HG02763 (cell line): ENCODE data around the gene BTBD19.
"Not testable (repeated sequence)": the region's sequence is repeated elsewhere in the genome, so short reads cannot be mapped to it uniquely, and the experiment has no call there.

ENCODE experiments used
- ATAC-seq: cut with Tn5 transposase; IDR thresholded peaks from one replicate; pipeline ENCODE4 v1.9.1; 2021; ENCODE audit warnings: mild to moderate bottlenecking, moderate library complexity; ENCODE audit not compliant: unreplicated experiment

The BTBD19 gene

GRCh38 chr1:44787506-44787905 lies 20.8 kb upstream of the BTBD19 start:
- no peak for ATAC-seq

GRCh38 chr1:44788120-44788860 lies 20.0 kb upstream of the BTBD19 start, which contains the start of gene BEST4:
BEST4 (minus strand) TSS chr1:44788170; CDS start chr1:44787705, 465 bp downstream.
- ATAC-seq = no peak

DNA sequence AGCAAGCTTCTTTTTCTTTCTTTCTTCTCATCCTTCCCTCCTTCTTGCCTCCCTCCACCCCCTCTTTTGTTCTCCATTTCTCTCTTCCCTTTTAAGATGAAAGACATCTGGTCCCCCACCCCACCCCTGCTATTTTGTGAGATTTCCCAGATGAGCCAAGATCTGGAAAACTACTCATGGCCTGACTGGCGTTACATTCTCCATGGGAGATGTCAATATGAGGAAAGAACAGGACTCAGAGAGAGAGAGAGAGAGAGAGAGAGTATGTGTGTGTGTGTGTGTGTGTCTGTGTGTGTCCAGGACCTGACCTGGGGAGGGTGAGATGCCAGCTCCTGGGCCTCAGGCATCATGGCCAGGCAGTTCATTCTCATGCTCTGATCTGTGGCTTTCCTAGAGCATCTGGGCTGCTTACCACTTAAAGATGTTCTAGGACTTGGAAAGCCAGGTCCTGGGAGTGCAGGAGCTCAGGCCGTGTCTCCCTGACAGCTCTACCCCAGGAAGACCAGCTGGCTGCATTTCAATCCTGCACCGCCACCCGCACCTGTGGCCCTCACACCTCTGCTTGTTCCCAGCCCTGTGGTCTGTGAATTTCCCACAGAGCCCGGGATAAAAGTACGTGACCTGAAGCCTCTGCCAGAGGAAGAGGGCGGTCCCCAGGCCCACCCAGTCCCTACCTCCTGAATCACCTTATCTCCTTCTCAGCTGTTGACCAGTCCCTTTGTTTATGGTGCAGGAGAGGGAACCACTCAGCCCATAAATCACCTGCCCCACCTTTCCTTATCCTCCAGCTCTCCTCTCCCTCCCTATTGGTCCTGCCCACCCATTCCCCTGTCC lies 17.1 kb upstream of the BTBD19 start:
- ATAC-seq = no peak

- ATAC-seq = no peak
Measured at GRCh38 chr1:44792736-44793502, 15.4 kb upstream of the BTBD19 start.

- ATAC-seq = not testable (repeated sequence)
Measured at GRCh38 chr1:44797886-44798285, 10.4 kb upstream of the BTBD19 start.

GRCh38 chr1:44798481-44799365 lies 9.6 kb upstream of the BTBD19 start:
- no peak for ATAC-seq

GRCh38 chr1:44799770-44800584 lies 8.3 kb upstream of the BTBD19 start, which contains the start of gene PLK3:
PLK3 (plus strand) TSS chr1:44800377; CDS start chr1:44800464, 87 bp downstream.
- ATAC-seq = peak; percentile 87

DNA sequence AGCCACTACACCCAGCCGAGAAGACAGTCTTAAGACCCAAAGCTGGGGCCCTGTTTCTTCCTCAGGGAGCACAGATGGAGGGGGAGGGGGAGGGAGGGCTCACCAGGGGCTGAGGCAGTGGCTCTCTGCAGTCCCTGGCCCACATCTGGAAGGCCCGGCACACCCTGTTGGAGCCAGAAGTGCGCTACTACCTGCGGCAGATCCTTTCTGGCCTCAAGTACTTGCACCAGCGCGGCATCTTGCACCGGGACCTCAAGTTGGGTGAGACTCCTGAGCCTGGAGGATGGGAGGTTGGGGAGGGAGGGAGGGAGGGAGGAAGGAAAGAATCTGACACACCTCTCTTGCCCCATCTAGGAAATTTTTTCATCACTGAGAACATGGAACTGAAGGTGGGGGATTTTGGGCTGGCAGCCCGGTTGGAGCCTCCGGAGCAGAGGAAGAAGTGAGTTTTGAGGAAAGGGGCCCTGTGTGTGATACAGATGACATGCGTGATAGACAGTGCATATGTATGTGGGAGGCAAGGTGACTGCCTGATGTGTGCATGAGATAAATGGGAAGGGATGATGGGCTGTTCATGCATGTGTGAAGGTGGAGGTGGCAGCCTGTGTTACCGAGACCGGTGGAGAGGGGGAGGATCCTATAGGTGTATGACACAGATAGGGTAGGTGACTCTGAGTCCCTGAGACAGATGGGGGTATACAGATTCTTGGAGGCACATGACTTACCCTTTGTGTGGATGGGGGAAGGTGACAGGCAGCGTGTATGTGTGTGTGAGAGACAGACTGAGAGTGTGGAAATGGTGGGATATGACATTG lies 6.6 kb upstream of the BTBD19 start:
- ATAC-seq = no peak

DNA sequence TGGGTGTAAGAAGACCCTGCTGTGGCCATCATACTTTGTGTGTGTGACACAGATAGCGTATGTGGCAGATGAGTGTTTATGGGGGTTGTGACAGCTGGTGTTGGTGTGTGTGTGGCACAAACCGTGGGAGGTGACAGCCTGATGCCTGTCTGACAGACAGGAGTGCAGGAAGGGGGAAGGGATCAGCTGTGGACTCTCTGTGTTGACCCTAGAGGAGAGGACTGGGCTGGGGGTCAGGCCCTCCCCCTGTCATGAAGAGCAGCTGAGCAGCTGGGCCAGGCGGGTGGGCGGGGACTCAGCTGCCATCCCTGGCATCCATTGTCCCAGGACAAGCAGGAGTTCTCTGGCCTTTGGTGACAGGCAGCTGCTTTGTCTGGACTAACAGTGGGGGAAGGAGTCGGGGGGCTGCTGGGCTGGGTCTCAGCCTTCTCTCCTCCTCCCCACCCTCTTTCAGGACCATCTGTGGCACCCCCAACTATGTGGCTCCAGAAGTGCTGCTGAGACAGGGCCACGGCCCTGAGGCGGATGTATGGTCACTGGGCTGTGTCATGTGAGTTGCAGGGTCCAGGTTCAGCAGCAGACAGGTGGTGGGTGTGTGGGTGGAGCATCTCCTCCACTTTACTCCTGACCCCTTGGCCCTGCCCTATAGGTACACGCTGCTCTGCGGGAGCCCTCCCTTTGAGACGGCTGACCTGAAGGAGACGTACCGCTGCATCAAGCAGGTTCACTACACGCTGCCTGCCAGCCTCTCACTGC lies 5.8 kb upstream of the BTBD19 start:
- no peak for ATAC-seq

- no peak for ATAC-seq
Measured at GRCh38 chr1:44803062-44803311, 5.3 kb upstream of the BTBD19 start.

- no peak for ATAC-seq
Measured at GRCh38 chr1:44803312-44804095, 4.8 kb upstream of the BTBD19 start.

DNA sequence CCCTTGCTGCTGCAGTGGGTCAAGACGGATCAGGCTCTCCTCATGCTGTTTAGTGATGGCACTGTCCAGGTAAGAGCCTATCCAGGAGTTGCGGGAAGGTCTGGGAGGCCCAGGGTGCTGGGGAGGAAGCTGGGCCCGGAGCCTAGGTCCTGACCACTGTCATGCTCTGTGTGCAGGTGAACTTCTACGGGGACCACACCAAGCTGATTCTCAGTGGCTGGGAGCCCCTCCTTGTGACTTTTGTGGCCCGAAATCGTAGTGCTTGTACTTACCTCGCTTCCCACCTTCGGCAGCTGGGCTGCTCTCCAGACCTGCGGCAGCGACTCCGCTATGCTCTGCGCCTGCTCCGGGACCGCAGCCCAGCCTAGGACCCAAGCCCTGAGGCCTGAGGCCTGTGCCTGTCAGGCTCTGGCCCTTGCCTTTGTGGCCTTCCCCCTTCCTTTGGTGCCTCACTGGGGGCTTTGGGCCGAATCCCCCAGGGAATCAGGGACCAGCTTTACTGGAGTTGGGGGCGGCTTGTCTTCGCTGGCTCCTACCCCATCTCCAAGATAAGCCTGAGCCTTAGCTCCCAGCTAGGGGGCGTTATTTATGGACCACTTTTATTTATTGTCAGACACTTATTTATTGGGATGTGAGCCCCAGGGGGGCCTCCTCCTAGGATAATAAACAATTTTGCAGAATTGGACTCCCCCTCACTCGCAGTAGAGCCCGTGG lies 2.9 kb upstream of the BTBD19 start:
- ATAC-seq = no peak

DNA sequence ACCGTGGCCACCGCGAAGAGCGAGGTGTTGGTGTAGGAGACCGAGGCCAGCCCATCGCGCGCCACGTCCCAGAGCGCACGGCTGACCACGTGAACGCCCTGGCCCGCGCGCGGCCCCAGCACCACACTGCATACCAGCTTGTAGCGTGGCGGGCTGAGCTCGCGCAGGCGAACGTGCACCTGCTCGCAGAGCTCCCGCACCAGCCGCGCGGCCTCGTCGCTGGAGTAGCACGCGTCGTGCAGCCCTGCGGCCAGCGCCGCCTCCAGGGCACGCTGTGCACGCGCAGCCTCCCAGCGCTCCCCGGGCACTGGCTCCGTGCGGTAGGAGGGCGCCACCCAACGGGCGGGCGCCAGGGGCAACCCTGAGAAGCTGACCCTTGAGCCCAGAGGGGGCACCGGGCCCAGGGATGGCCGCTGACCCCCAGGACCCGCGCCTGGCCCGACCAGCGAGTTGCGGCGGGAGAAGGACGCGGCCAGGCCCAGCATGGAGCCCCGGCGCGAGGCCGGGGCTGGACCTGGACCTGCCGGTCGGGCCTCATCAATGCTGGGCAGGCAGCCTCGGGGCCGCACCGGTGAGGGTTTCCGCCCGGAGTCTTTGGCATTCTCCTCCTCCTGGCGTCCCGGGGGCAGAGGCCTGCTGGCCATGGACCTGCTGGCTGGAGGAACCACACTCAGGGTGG lies 2.2 kb upstream of the BTBD19 start:
- ATAC-seq = no peak

DNA sequence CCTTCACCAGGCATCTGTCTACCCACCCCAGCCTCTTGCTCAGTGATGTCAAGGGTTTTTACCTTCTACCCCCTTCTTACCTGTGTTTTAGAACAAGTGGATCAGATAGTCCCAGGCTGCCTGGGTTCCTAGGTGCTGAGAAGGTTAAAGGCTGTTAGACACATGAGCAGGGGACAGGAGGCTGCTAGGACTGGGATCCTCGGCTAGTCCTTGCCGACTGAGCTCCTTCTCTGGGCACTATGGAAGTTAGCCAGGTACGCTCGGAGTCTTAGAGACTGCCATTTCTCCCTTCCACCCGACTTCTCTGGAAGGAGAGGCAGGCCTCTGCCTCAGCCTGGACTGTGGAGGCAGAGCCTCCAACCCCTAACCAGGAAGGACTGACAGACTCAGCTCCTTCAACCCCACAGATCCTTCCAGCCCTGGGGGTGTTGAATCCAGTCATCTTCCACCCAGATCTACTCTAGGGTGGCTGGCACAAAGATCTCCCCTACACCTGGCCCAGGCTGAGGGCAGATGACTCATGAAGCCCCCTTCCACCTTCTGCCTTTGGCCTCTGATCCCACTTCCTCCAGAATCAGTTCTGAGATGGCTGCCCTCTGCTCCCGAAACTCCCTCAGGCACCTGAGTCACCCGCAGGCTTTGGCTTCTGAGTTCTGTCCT lies 1.5 kb upstream of the BTBD19 start, which contains the start of gene DYNLT4:
Gene DYNLT4, minus strand, starts transcription at position 648 of the 660 bp plus-strand sequence. CDS start 683 bp downstream, outside the sequence.
- ATAC-seq = no peak

- ATAC-seq = peak; percentile 33
Measured at GRCh38 chr1:44807364-44808062, 810 bp upstream of the BTBD19 start.
